SK-N-SH (cell line): ENCODE data around the gene HSPA5. TPM values are rescaled to one million over a fixed set of nuclear protein-coding genes. Genes with fewer than 3 reads are reported as not detected.

ENCODE experiments used
- CTCF ChIA-PET: fragments of 300-600, 350-600 bp; formaldehyde crosslinking; extraction: SDS; loops from one replicate; lab custom pipeline; 2021; lab: Yijun Ruan, JAX
- POLR2A ChIA-PET: fragments of 350-600 bp; sonication (Branson Sonifier 250); formaldehyde crosslinking; extraction: SDS; loops from one replicate; lab custom pipeline; 2020; ENCODE audit warnings: antibody characterized with exemption, inconsistent platforms; lab: Yijun Ruan, JAX
- DNase-seq: peaks from one replicate; pipeline ENCODE4 v3.0.0; 2012
- H2AFZ ChIP-seq: fragments of 200-600 bp; sonication (generic); 2 replicates; pipeline ENCODE4 v1.8.1; 2016; ENCODE audit warnings: antibody characterized with exemption, mild to moderate bottlenecking, low read depth
- H3F3A ChIP-seq: fragments of 200-600 bp; sonication (generic); replicated peaks from 2 replicates; pipeline ENCODE3; 2016; ENCODE audit warnings: antibody characterized with exemption, mild to moderate bottlenecking; ENCODE audit not compliant: insufficient read depth
- H3K27ac ChIP-seq, 2 experiments: fragments of 200-500 bp in 1 of 2; fragments of 200-600 bp in 1 of 2; sonication (Bioruptor generic) in 1 of 2; sonication (generic), shearing (Covaris generic) in 1 of 2; 2 replicates each; pipeline versions ENCODE4 v1.5.1 to v1.6.1; 2014 to 2016; ENCODE audit warnings: low read depth in 2 of 2, inconsistent platforms in 1 of 2, low read length in 1 of 2, mild to moderate bottlenecking in 1 of 2, mixed read lengths in 1 of 2
- H3K27me3 ChIP-seq: fragments of 200-600 bp; sonication (generic), shearing (Covaris generic); 2 replicates; pipeline ENCODE4 v1.6.1; 2016; ENCODE audit warnings: mixed run types; ENCODE audit not compliant: insufficient read depth
- H3K36me3 ChIP-seq, 2 experiments: fragments of 200-500 bp in 1 of 2; fragments of 200-600 bp in 1 of 2; sonication (Bioruptor generic) in 1 of 2; sonication (generic) in 1 of 2; replicated peaks in 1 of 2; 2 replicates each; pipeline versions ENCODE3 to v1.5.1; 2014 to 2016; ENCODE audit warnings: low read length in 1 of 2, mild to moderate bottlenecking in 1 of 2; ENCODE audit not compliant: insufficient read depth in 2 of 2, control insufficient read depth in 1 of 2
- H3K4me1 ChIP-seq, 2 experiments: fragments of 200-500 bp in 1 of 2; fragments of 200-600 bp in 1 of 2; sonication (Bioruptor generic) in 1 of 2; sonication (generic), shearing (Covaris generic) in 1 of 2; 2 replicates each; pipeline versions ENCODE4 v1.5.1 to v1.6.1; 2014 to 2016; ENCODE audit warnings: low read depth in 1 of 2, low read length in 1 of 2, mixed run types in 1 of 2; ENCODE audit not compliant: insufficient read depth in 2 of 2, control insufficient read depth in 1 of 2
- H3K4me2 ChIP-seq: fragments of 200-600 bp; sonication (generic), shearing (Covaris generic); 2 replicates; pipeline ENCODE4 v1.6.1; 2017; ENCODE audit warnings: mixed run types
- H3K4me3 ChIP-seq, 2 experiments: fragments of 200-500 bp in 1 of 2; fragments of 200-600 bp in 1 of 2; sonication (Bioruptor generic) in 1 of 2; sonication (generic), shearing (Covaris generic) in 1 of 2; 2 replicates each; pipeline versions ENCODE4 v1.5.1 to v1.8.1; 2014 to 2016; ENCODE audit warnings: low read depth in 2 of 2, inconsistent platforms in 1 of 2, low read length in 1 of 2, mild to moderate bottlenecking in 1 of 2, mixed read lengths in 1 of 2, moderate library complexity in 1 of 2
- H3K79me2 ChIP-seq: fragments of 200-600 bp; sonication (generic); 2 replicates; pipeline ENCODE4 v1.8.1; 2017; ENCODE audit warnings: mild to moderate bottlenecking; ENCODE audit not compliant: insufficient read depth
- H3K9ac ChIP-seq: fragments of 200-600 bp; sonication (generic); 2 replicates; pipeline ENCODE4 v1.6.1; 2017; ENCODE audit warnings: mixed run types
- H3K9me2 ChIP-seq: fragments of 200-600 bp; sonication (generic); 2 replicates; pipeline ENCODE4 v1.6.1; 2017; ENCODE audit warnings: mixed run types
- H3K9me3 ChIP-seq: fragments of 200-600 bp; sonication (generic); 2 replicates; pipeline ENCODE4 v1.6.1; 2017; ENCODE audit warnings: mixed run types, mild to moderate bottlenecking, moderate library complexity
- H4K20me1 ChIP-seq: fragments of 200-600 bp; sonication (generic); 2 replicates; pipeline ENCODE4 v1.6.1; 2017; ENCODE audit warnings: mild to moderate bottlenecking, mixed run types; ENCODE audit not compliant: insufficient read depth
- EZH2phosphoT487 ChIP-seq: fragments of 200-600 bp; sonication (generic); IDR thresholded peaks from 2 replicates; pipeline ENCODE4 v1.6.1; 2017; ENCODE audit warnings: low read depth, mixed run types, mild to moderate bottlenecking, antibody characterized with exemption, moderate library complexity, borderline replicate concordance
- FOXJ3 ChIP-seq: sonication (generic); formaldehyde crosslinking; IDR thresholded peaks from 2 replicates; pipeline ENCODE4 v1.5.1; 2020; ENCODE audit warnings: mild to moderate bottlenecking, missing genetic modification reagents
- GABPA ChIP-seq: IDR thresholded peaks from 2 replicates; pipeline ENCODE4 v1.4.0; 2012; ENCODE audit warnings: low read depth, mild to moderate bottlenecking
- JUND ChIP-seq: IDR thresholded peaks from 2 replicates; pipeline ENCODE4 v1.4.0; 2012
- MEF2A ChIP-seq: IDR thresholded peaks from 2 replicates; pipeline ENCODE4 v1.4.0; 2012; ENCODE audit warnings: low read depth, borderline replicate concordance
- NRF1 ChIP-seq: IDR thresholded peaks from 2 replicates; pipeline ENCODE4 v1.6.1; 2012; ENCODE audit warnings: low read depth, mild to moderate bottlenecking, low read length
- POLR2AphosphoS5 ChIP-seq: IDR thresholded peaks from 2 replicates; pipeline ENCODE4 v1.6.1; 2012; ENCODE audit warnings: low read depth, low read length
- RAD21 ChIP-seq: IDR thresholded peaks from 2 replicates; pipeline ENCODE4 v1.6.1; 2012; ENCODE audit warnings: mild to moderate bottlenecking, low read length
- REST ChIP-seq: IDR thresholded peaks from 2 replicates; pipeline ENCODE4 v1.6.1; 2012; ENCODE audit warnings: mild to moderate bottlenecking, low read depth, low read length, moderate library complexity
- RFX5 ChIP-seq: IDR thresholded peaks from 2 replicates; pipeline ENCODE4 v1.6.1; 2012; ENCODE audit warnings: mild to moderate bottlenecking, improper control_type of control experiment, low read length
- RXRA ChIP-seq: IDR thresholded peaks from 2 replicates; pipeline ENCODE4 v1.4.0; 2012; ENCODE audit warnings: low read depth, mild to moderate bottlenecking, borderline replicate concordance
- SIN3A ChIP-seq: IDR thresholded peaks from 2 replicates; pipeline ENCODE4 v1.6.1; 2012; ENCODE audit warnings: low read depth, mild to moderate bottlenecking, low read length, moderate library complexity, borderline replicate concordance
- TAF1 ChIP-seq: IDR thresholded peaks from 2 replicates; pipeline ENCODE4 v1.6.1; 2012; ENCODE audit warnings: low read depth, mild to moderate bottlenecking, low read length, moderate library complexity, borderline replicate concordance
- TCF12 ChIP-seq: IDR thresholded peaks from 2 replicates; pipeline ENCODE4 v1.4.0; 2012
- TEAD4 ChIP-seq: IDR thresholded peaks from 2 replicates; pipeline ENCODE4 v1.4.0; 2012; ENCODE audit warnings: mild to moderate bottlenecking, borderline replicate concordance; ENCODE audit not compliant: insufficient read depth
- WGBS: methylation state at CpG from one replicate; pipeline ENCODE4 v1.1.6; 2017; ENCODE audit warnings: low lambda C conversion rate; 5-methylcytosine and 5-hydroxymethylcytosine counted together
- polyA plus RNA-seq, 3 experiments: library from polyadenylated mRNA; depleted of rRNA; stranded (reverse); fragments of >200 nt; gene quantifications; 2 replicates each; pipeline ENCODE4 v1.2.3, GENCODE V29; 2012
- small RNA-seq, 7 experiments: library from RNA; depleted of rRNA; stranded (forward); fragments of <200 nt; gene quantifications; one replicate each; pipeline ENCODE3, GENCODE V24; 2012
- TF ChIP-seq, protein P1 (sequence below): IDR thresholded peaks from 2 replicates; pipeline ENCODE4 v1.4.0; 2012; ENCODE audit warnings: low read depth
- TF ChIP-seq, protein P2 (sequence below): IDR thresholded peaks from 2 replicates; pipeline ENCODE4 v1.4.0; 2012; ENCODE audit warnings: low read depth, borderline replicate concordance
- TF ChIP-seq, protein P3 (sequence below): IDR thresholded peaks from 2 replicates; pipeline ENCODE4 v1.4.0; 2012; ENCODE audit warnings: low read depth, borderline replicate concordance

The HSPA5 gene
- polyA plus RNA-seq, 1 of the 3 experiments (the other 2 are of a cell fraction), result 226 TPM

DNA sequence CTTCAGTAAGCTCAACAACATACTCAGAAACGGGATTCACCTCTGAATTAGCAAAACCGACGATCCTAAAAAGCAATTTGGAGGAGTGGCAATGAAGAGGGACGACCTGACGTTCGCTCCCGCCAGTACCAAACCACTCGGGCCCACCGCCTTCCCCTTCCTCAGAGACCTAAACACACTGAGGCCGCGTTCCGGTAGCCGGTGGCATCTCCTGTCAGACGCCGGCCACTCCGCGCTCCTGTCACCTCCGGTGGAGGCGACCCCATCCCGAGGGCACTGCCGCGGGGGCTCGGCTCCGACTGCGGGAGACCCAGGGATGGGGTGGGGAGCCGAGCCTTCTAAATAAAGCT lies 52.2 kb downstream of the HSPA5 start:
- Histone ChIP-seq H3K4me1 (peaks cover 7 to 15% of the 10 kb centered on the region in 2 experiments; a peak in 2 of 4 replicates), H3K4me3 (peak overlapping the region; percentile 69 to 77), H4K20me1 (peaks cover 39% of the 10 kb centered on the region), H3K79me2 (peaks cover 71% of the 10 kb centered on the region), H3K36me3 (peaks cover 0 to 12% of the 10 kb centered on the region in 2 experiments), H2AFZ (no peak overlapping the region), H3K9ac (peak overlapping the region; percentile 98), H3K27ac (peak overlapping the region; percentile 79 to 87; a peak in 2 of 4 replicates), H3F3A (peaks cover 3% of the 10 kb centered on the region), H3K9me3 (no peaks in the 10 kb centered on the region), H3K27me3 (no peaks in the 10 kb centered on the region), H3K9me2 (no peaks in the 10 kb centered on the region), H3K4me2 (peak overlapping the region; percentile 99)
- WGBS, result 2% methylated on average over 12 of the region's 26 CpGs
- ChIA-PET POLR2A (interaction anchor here (2.0 kb wide), 1 partner anchor 10 kb away, joined by 8 read pairs; no protein-coding TSS in a partner anchor), CTCF (no interaction called here)
- peak; percentile 51 for DNase-seq
- TF ChIP-seq TEAD4 (no peak), REST (no peak), FOXJ3 (CRISPR knock-in tag) (no peak), MEF2A (no peak), TCF12 (no peak), RXRA (no peak), RFX5 (no peak), EZH2phosphoT487 (no peak), NRF1 (no peak), JUND (no peak), TAF1 (no peak), GABPA (no peak), RAD21 (no peak), POLR2AphosphoS5 (no peak), SIN3A (no peak)
- TF ChIP-seq, protein P1, sequence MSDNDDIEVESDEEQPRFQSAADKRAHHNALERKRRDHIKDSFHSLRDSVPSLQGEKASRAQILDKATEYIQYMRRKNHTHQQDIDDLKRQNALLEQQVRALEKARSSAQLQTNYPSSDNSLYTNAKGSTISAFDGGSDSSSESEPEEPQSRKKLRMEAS, result no peak
- TF ChIP-seq, protein P2, sequence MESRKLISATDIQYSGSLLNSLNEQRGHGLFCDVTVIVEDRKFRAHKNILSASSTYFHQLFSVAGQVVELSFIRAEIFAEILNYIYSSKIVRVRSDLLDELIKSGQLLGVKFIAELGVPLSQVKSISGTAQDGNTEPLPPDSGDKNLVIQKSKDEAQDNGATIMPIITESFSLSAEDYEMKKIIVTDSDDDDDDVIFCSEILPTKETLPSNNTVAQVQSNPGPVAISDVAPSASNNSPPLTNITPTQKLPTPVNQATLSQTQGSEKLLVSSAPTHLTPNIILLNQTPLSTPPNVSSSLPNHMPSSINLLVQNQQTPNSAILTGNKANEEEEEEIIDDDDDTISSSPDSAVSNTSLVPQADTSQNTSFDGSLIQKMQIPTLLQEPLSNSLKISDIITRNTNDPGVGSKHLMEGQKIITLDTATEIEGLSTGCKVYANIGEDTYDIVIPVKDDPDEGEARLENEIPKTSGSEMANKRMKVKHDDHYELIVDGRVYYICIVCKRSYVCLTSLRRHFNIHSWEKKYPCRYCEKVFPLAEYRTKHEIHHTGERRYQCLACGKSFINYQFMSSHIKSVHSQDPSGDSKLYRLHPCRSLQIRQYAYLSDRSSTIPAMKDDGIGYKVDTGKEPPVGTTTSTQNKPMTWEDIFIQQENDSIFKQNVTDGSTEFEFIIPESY, result no peak
- TF ChIP-seq, protein P3, sequence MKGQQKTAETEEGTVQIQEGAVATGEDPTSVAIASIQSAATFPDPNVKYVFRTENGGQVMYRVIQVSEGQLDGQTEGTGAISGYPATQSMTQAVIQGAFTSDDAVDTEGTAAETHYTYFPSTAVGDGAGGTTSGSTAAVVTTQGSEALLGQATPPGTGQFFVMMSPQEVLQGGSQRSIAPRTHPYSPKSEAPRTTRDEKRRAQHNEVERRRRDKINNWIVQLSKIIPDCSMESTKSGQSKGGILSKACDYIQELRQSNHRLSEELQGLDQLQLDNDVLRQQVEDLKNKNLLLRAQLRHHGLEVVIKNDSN, result no peak

Small RNA genes within 50 kb of the gene (small RNA-seq; reads per million reads assigned to genes)
- gene AL354710.1, result 0 to 3.1 (median 0) reads per million in 7 experiments

Other genes with a start within 250 kb of the HSPA5 start
- gene SCAI, start 97.8 kb downstream of the HSPA5 start, polyA plus RNA-seq (2012; rRNA removed), result 0.85 and 1.2 TPM in 2 replicates
- 14.8 and 16.3 TPM in 2 replicates for gene PPP6C, start 51.5 kb downstream of the HSPA5 start, polyA plus RNA-seq (2012; rRNA removed)
- gene RABEPK, start 40.8 kb downstream of the HSPA5 start, polyA plus RNA-seq (2012; rRNA removed), result 55.1 and 62.1 TPM in 2 replicates
- gene GAPVD1, start 20.5 kb upstream of the HSPA5 start, polyA plus RNA-seq (2012; rRNA removed), result 10.5 and 10.7 TPM in 2 replicates